Measurements from ENCODE around the gene JUP. TPM values are rescaled to one million over a fixed set of nuclear protein-coding genes. Genes with fewer than 3 reads are reported as not detected.

The JUP gene
- total and polyA plus RNA-seq, 10 donors: 13.7 to 73.1 (median 33.5) TPM

GRCh38 chr17:41728056-41728455 lies 58.5 kb downstream of the JUP start:
- Histone ChIP-seq H3K4me1 (peaks cover 0 to 18% (median 6%) of the 10 kb centered on the region in 6 donors), H3K27ac (no peak overlapping the region), H3K27me3 (replicated peaks in 1 of 7) (peaks cover 0 to 22% (median 0%) of the 10 kb centered on the region in 7 donors), H3K9me3 (no peaks in the 10 kb centered on the region), H3K36me3 (no peaks in the 10 kb centered on the region), H3K4me3 (no peak overlapping the region)
- intact Hi-C loops (cut with DNase I; ENCODE audit: low total_unique reads): no loop called here
- DNase-seq: no peak
- no peak for TF ChIP-seq POLR2AphosphoS5 (IDR thresholded peaks at IDR 0.05)
- TF ChIP-seq POLR2A (IDR thresholded peaks at IDR 0.05): no peak
- no peak for TF ChIP-seq CTCF (IDR thresholded peaks at IDR 0.05 in 8 of 11, conservative IDR thresholded peaks at IDR 0.05 in 3 of 11)
- WGBS, 5 donors: 60 to 83% (median 68%) methylated on average over 9 to 12 of the region's 12 CpGs

GRCh38 chr17:41725134-41725533 lies 61.4 kb downstream of the JUP start:
- no peak for DNase-seq
- 87 to 93% (median 91%) methylated on average over 5 of the region's 5 CpGs for WGBS, 5 donors
- H3K4me3 ChIP-seq: no peak overlapping the region

GRCh38 chr17:41724476-41725050 lies 61.9 kb downstream of the JUP start:
- H3K36me3 ChIP-seq: no peaks in the 10 kb centered on the region
- H3K4me1 ChIP-seq: no peaks in the 10 kb centered on the region
- H3K4me3 ChIP-seq: no peak overlapping the region
- H3K27me3 ChIP-seq (replicated peaks in 1 of 7): peaks cover 0 to 5% (median 0%) of the 10 kb centered on the region in 7 donors
- WGBS, 5 donors: 78 to 86% (median 79%) methylated on average over 15 to 17 of the region's 17 CpGs
- DNase-seq: no peak
- H3K27ac ChIP-seq: no peak overlapping the region
- H3K9me3 ChIP-seq: no peaks in the 10 kb centered on the region
- no peak for TF ChIP-seq CTCF (IDR thresholded peaks at IDR 0.05 in 8 of 11, conservative IDR thresholded peaks at IDR 0.05 in 3 of 11)
- intact Hi-C loops (cut with DNase I; ENCODE audit: low total_unique reads): no loop called here

More at GRCh38 chr17:41725134-41725533, 61.4 kb downstream of the JUP start:
- Histone ChIP-seq H3K27ac (no peak overlapping the region), H3K9me3 (no peaks in the 10 kb centered on the region), H3K36me3 (no peaks in the 10 kb centered on the region), H3K4me1 (peaks cover 0 to under 1% (median 0%) of the 10 kb centered on the region in 6 donors), H3K27me3 (replicated peaks in 1 of 7) (peaks cover 0 to 5% (median 0%) of the 10 kb centered on the region in 7 donors)
- TF ChIP-seq CTCF (IDR thresholded peaks at IDR 0.05 in 8 of 11, conservative IDR thresholded peaks at IDR 0.05 in 3 of 11) (no peak), POLR2AphosphoS5 (IDR thresholded peaks at IDR 0.05) (no peak), POLR2A (IDR thresholded peaks at IDR 0.05) (no peak)
- intact Hi-C loops (cut with DNase I; ENCODE audit: low total_unique reads): no loop called here

- Histone ChIP-seq H3K36me3 (no peaks in the 10 kb centered on the region), H3K9me3 (no peaks in the 10 kb centered on the region), H3K4me1 (no peaks in the 10 kb centered on the region), H3K4me3 (no peak overlapping the region), H3K27ac (no peak overlapping the region), H3K27me3 (replicated peaks in 1 of 7) (peaks cover 0 to 5% (median 0%) of the 10 kb centered on the region in 7 donors)
- intact Hi-C loops (cut with DNase I; ENCODE audit: low total_unique reads): no loop called here
- 71 to 81% (median 76%) methylated on average over 10 to 12 of the region's 12 CpGs for WGBS, 5 donors
- TF ChIP-seq POLR2A (IDR thresholded peaks at IDR 0.05): no peak
- TF ChIP-seq POLR2AphosphoS5 (IDR thresholded peaks at IDR 0.05): no peak
- TF ChIP-seq CTCF (IDR thresholded peaks at IDR 0.05 in 8 of 11, conservative IDR thresholded peaks at IDR 0.05 in 3 of 11): no peak
- no peak for DNase-seq
Observed at GRCh38 chr17:41723801-41724475, 62.6 kb downstream of the JUP start.
